ENCODE results near the gene NME3. TPM values are rescaled to one million over a fixed set of nuclear protein-coding genes. Genes with fewer than 3 reads are reported as not detected.

Gene NME3
- 38.5 TPM for polyA plus RNA-seq (2013, experiment 1 of 2)
- 35.4 TPM for polyA plus RNA-seq (2013, experiment 2 of 2)

DNA sequence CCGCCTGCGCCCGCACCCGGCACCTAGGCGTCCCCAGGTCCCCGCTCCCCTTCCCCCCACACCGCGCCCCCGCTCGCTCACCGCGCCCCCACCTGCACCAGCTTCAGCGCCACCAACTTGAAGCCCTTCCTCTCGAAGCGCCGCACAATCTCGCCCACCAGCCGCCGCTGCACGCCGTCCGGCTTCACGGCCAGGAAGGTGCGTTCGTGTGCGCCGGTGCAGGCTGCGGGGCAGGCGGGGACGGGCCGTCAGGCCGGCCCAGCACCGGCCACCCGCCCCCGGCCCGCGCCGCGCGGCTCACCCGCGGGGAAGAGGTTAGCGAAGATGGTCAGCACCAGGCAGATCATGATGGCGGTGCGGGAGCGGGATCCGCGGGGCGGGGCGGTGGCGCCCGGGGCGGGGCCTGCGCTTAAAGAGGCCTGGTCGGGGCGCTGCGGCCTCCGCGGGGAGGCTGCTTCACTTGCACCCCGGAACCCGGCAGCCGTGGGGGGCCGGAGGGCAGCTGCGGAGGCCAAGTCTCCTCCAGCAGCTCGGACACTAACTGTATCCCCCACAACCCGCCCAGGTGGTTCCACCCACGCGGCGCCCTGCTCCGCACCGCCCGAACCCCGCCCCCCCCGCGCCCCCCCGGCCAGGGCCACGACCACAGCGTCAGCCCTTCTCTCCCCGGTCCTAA, at the start of gene NME3:
Gene NME3 (minus strand): TSS at position 356 of the 676 bp plus-strand sequence. CDS start 9 bp downstream, at position 347.
- H3K27ac ChIP-seq (replicated peaks; ENCODE audit: low read length), result peak within 1 kb of the TSS; percentile 26
- peak within 1 kb of the TSS; percentile 24 for H2BK15ac ChIP-seq (ENCODE audit: low read length)
- H3K14ac ChIP-seq (ENCODE audit: low read length), result peak within 1 kb of the TSS; percentile 56
- no peaks in the 10 kb centered on the region for H3K27me3 ChIP-seq (ENCODE audit: control insufficient read depth in 3 of 3, insufficient read depth in 3 of 3, low read depth in 1 of 3, low read length in 3 of 3)
- peak within 1 kb of the TSS; percentile 99 for H3K4me3 ChIP-seq (ENCODE audit: low read length in 2 of 2)
- peak within 1 kb of the TSS; percentile 90 for H2AK5ac ChIP-seq (ENCODE audit: low read depth, low read length)
- WGBS, 2 donors (ENCODE audit: extremely low coverage in 2 of 2, insufficient read length in 2 of 2, insufficient replicate concordance in 1 of 2), result no CpG with 5 or more reads among the region's 79 CpGs
- H3K9ac ChIP-seq (ENCODE audit: low read depth, low read length, poor library complexity), result peak within 1 kb of the TSS; percentile 99
- peak; percentile 48 for DNase-seq (ENCODE audit: low spot score)
- peak within 1 kb of the TSS; percentile 99 for H3K23ac ChIP-seq (ENCODE audit: low read depth, low read length, poor library complexity)
- peak within 1 kb of the TSS; percentile 53 for H3K4ac ChIP-seq (ENCODE audit: low read length)
- H3K18ac ChIP-seq (ENCODE audit: low read length), result peak within 1 kb of the TSS; percentile 93
- H2AFZ ChIP-seq (ENCODE audit: low read length), result peak within 1 kb of the TSS; percentile 100
- no peak within 1 kb of the TSS for H4K8ac ChIP-seq (ENCODE audit: low read depth, low read length)
- no peaks in the 10 kb centered on the region for H3K9me3 ChIP-seq (replicated peaks in 1 of 2; ENCODE audit: control insufficient read depth in 2 of 2, insufficient read depth in 1 of 2, low read depth in 1 of 2, low read length in 2 of 2)
- peak within 1 kb of the TSS; percentile 67 for H2BK120ac ChIP-seq (ENCODE audit: low read depth, low read length)
- peak within 1 kb of the TSS; percentile 87 for H2BK5ac ChIP-seq (ENCODE audit: low read length)
- H4K91ac ChIP-seq (ENCODE audit: low read depth, low read length, poor library complexity), result no peak within 1 kb of the TSS
- peak within 1 kb of the TSS; percentile 98 for H3K4me2 ChIP-seq (ENCODE audit: insufficient read depth, low read length, poor library complexity, severe bottlenecking)
- H2BK12ac ChIP-seq (ENCODE audit: low read length), result peak within 1 kb of the TSS; percentile 84
- H3K79me1 ChIP-seq (ENCODE audit: low read depth, low read length), result peaks cover 28% of the 10 kb centered on the region
- H3K36me3 ChIP-seq (replicated peaks in 1 of 2; ENCODE audit: control insufficient read depth in 2 of 2, insufficient read depth in 2 of 2, low read length in 2 of 2), result peaks cover 23 to 64% of the 10 kb centered on the region in 2 donors
- peaks cover 12% of the 10 kb centered on the region in 2 donors for H3K4me1 ChIP-seq (ENCODE audit: control insufficient read depth in 2 of 2, insufficient read depth in 1 of 2, low read depth in 1 of 2, low read length in 2 of 2)

DNA sequence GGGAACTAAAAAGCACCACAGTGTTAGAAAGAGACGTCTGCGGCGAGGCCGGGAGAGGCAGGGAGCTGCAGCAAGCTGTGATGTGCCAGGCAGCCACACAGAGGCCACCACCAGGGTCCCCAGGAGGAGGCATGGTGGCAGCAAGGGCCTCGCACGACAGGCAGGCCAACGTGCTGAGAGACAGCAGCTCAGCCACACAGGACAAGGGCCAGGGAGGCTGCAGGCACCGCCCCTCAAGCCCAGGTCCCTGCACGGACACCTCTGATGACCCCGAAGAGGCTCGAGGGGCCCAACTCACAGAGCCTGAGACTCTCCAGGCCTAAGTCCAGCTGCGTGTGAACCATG, 49.6 kb upstream of the NME3 start:
- Histone ChIP-seq H3K36me3 (replicated peaks in 1 of 2; ENCODE audit: control insufficient read depth in 2 of 2, insufficient read depth in 2 of 2, low read length in 2 of 2) (peaks cover 17 to 48% of the 10 kb centered on the region in 2 donors), H2AFZ (ENCODE audit: low read length) (no peak overlapping the region), H3K4me3 (ENCODE audit: low read length in 2 of 2) (no peak overlapping the region), H2BK120ac (ENCODE audit: low read depth, low read length) (no peak overlapping the region), H3K23ac (ENCODE audit: low read depth, low read length, poor library complexity) (no peak overlapping the region), H3K9ac (ENCODE audit: low read depth, low read length, poor library complexity) (no peak overlapping the region), H3K27ac (replicated peaks; ENCODE audit: low read length) (no peak overlapping the region), H2BK5ac (ENCODE audit: low read length) (no peak overlapping the region), H4K91ac (ENCODE audit: low read depth, low read length, poor library complexity) (no peak overlapping the region), H3K14ac (ENCODE audit: low read length) (no peak overlapping the region), H3K18ac (ENCODE audit: low read length) (no peak overlapping the region), H3K4me2 (ENCODE audit: insufficient read depth, low read length, poor library complexity, severe bottlenecking) (no peak overlapping the region), H4K8ac (ENCODE audit: low read depth, low read length) (peak overlapping the region; percentile 43), H3K79me1 (ENCODE audit: low read depth, low read length) (peaks cover 19% of the 10 kb centered on the region), H3K4ac (ENCODE audit: low read length) (no peak overlapping the region), H2AK5ac (ENCODE audit: low read depth, low read length) (no peak overlapping the region), H3K9me3 (replicated peaks in 1 of 2; ENCODE audit: control insufficient read depth in 2 of 2, insufficient read depth in 1 of 2, low read depth in 1 of 2, low read length in 2 of 2) (no peaks in the 10 kb centered on the region), H3K27me3 (ENCODE audit: control insufficient read depth in 3 of 3, insufficient read depth in 3 of 3, low read depth in 1 of 3, low read length in 3 of 3) (no peaks in the 10 kb centered on the region), H2BK12ac (ENCODE audit: low read length) (no peak overlapping the region), H2BK15ac (ENCODE audit: low read length) (no peak overlapping the region), H3K4me1 (ENCODE audit: control insufficient read depth in 2 of 2, insufficient read depth in 1 of 2, low read depth in 1 of 2, low read length in 2 of 2) (no peaks in the 10 kb centered on the region)
- WGBS, 2 donors (ENCODE audit: extremely low coverage in 2 of 2, insufficient read length in 2 of 2, insufficient replicate concordance in 1 of 2), result no CpG with 5 or more reads among the region's 12 CpGs
- no peak for DNase-seq (ENCODE audit: low spot score)

DNA sequence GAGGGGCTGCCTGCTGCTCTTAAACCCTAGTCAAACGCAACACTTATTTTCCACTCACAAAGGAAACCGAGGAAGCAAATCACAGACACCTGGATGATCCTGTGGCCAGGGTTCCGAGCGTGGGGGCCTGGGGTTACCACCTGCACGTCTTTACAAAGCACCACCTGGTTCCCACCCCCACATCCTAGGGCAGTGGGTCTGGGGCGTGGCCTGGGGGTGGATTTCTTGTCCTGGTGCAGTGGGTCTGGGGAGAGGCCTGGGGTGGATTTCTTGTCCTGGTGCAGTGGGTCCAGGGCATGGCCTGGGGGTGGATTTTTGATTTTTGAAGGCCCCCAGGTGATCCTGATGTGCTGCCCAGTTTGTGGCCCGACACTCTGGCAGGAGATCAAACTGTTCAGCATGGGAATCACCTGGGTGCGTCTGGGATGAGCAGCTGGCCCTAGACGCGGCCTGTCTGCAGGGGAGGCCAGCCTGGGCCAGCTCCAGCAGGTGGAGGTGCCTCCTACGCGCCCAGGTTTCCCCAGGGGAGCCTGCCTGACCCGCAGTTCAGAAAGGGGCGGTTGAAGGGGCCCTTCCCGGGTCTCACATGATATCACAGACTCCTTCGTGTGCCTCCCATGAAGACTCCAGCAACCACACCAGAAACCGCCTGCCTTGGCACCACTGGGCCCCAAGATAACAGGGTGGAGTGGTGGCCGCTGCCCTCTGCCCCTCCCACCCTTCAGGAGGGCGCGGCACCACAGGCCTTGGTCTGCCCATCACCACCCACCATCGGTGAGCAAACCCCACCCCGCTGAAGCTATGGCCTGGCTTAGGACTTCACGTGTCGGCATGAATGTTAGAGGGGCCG, 49.0 kb upstream of the NME3 start:
- Histone ChIP-seq H2BK120ac (ENCODE audit: low read depth, low read length) (no peak overlapping the region), H2BK5ac (ENCODE audit: low read length) (no peak overlapping the region), H2BK12ac (ENCODE audit: low read length) (no peak overlapping the region), H3K4me1 (ENCODE audit: control insufficient read depth in 2 of 2, insufficient read depth in 1 of 2, low read depth in 1 of 2, low read length in 2 of 2) (no peaks in the 10 kb centered on the region), H3K79me1 (ENCODE audit: low read depth, low read length) (peaks cover 16% of the 10 kb centered on the region), H2AK5ac (ENCODE audit: low read depth, low read length) (no peak overlapping the region), H2BK15ac (ENCODE audit: low read length) (no peak overlapping the region), H3K14ac (ENCODE audit: low read length) (no peak overlapping the region), H2AFZ (ENCODE audit: low read length) (no peak overlapping the region), H3K4me3 (ENCODE audit: low read length in 2 of 2) (no peak overlapping the region), H3K4ac (ENCODE audit: low read length) (no peak overlapping the region), H4K8ac (ENCODE audit: low read depth, low read length) (no peak overlapping the region), H3K23ac (ENCODE audit: low read depth, low read length, poor library complexity) (no peak overlapping the region), H3K27ac (replicated peaks; ENCODE audit: low read length) (no peak overlapping the region), H3K4me2 (ENCODE audit: insufficient read depth, low read length, poor library complexity, severe bottlenecking) (no peak overlapping the region), H3K9ac (ENCODE audit: low read depth, low read length, poor library complexity) (no peak overlapping the region), H3K27me3 (ENCODE audit: control insufficient read depth in 3 of 3, insufficient read depth in 3 of 3, low read depth in 1 of 3, low read length in 3 of 3) (no peaks in the 10 kb centered on the region), H3K9me3 (replicated peaks in 1 of 2; ENCODE audit: control insufficient read depth in 2 of 2, insufficient read depth in 1 of 2, low read depth in 1 of 2, low read length in 2 of 2) (no peaks in the 10 kb centered on the region), H3K36me3 (replicated peaks in 1 of 2; ENCODE audit: control insufficient read depth in 2 of 2, insufficient read depth in 2 of 2, low read length in 2 of 2) (peaks cover 17 to 52% of the 10 kb centered on the region in 2 donors), H4K91ac (ENCODE audit: low read depth, low read length, poor library complexity) (no peak overlapping the region), H3K18ac (ENCODE audit: low read length) (no peak overlapping the region)
- DNase-seq (ENCODE audit: low spot score), result no peak
- WGBS, 2 donors (ENCODE audit: extremely low coverage in 2 of 2, insufficient read length in 2 of 2, insufficient replicate concordance in 1 of 2), result no CpG with 5 or more reads among the region's 25 CpGs

DNA sequence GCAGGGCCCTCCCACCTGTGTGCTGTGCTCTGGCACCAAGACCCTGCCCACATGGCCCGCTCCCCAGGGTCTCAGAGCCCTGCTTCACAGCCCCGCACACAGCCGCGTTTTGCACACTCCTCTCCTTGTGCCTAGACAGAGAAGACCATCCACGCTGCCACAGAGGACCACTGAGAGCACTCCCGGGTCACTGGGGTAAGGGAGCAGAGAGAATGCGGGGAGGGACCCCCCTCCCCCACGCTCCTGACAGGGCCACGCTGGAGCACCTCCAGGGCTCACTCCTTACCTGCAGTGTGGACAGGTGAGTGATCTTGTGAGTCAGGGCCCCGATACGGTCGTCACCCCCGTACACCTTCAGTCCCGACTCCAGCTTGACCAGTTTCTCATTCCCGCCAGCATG, 48.3 kb upstream of the NME3 start:
- Histone ChIP-seq H2BK5ac (ENCODE audit: low read length) (no peak overlapping the region), H3K18ac (ENCODE audit: low read length) (no peak overlapping the region), H4K91ac (ENCODE audit: low read depth, low read length, poor library complexity) (no peak overlapping the region), H3K23ac (ENCODE audit: low read depth, low read length, poor library complexity) (no peak overlapping the region), H3K27ac (replicated peaks; ENCODE audit: low read length) (no peak overlapping the region), H3K9ac (ENCODE audit: low read depth, low read length, poor library complexity) (no peak overlapping the region), H2AK5ac (ENCODE audit: low read depth, low read length) (no peak overlapping the region), H3K4ac (ENCODE audit: low read length) (no peak overlapping the region), H4K8ac (ENCODE audit: low read depth, low read length) (no peak overlapping the region), H3K27me3 (ENCODE audit: control insufficient read depth in 3 of 3, insufficient read depth in 3 of 3, low read depth in 1 of 3, low read length in 3 of 3) (no peaks in the 10 kb centered on the region), H3K4me1 (ENCODE audit: control insufficient read depth in 2 of 2, insufficient read depth in 1 of 2, low read depth in 1 of 2, low read length in 2 of 2) (no peaks in the 10 kb centered on the region), H2BK120ac (ENCODE audit: low read depth, low read length) (no peak overlapping the region), H3K36me3 (replicated peaks in 1 of 2; ENCODE audit: control insufficient read depth in 2 of 2, insufficient read depth in 2 of 2, low read length in 2 of 2) (peaks cover 17 to 57% of the 10 kb centered on the region in 2 donors), H3K4me3 (ENCODE audit: low read length in 2 of 2) (no peak overlapping the region), H2BK12ac (ENCODE audit: low read length) (no peak overlapping the region), H2BK15ac (ENCODE audit: low read length) (no peak overlapping the region), H3K9me3 (replicated peaks in 1 of 2; ENCODE audit: control insufficient read depth in 2 of 2, insufficient read depth in 1 of 2, low read depth in 1 of 2, low read length in 2 of 2) (no peaks in the 10 kb centered on the region), H3K14ac (ENCODE audit: low read length) (no peak overlapping the region), H3K79me1 (ENCODE audit: low read depth, low read length) (peaks cover 16% of the 10 kb centered on the region), H2AFZ (ENCODE audit: low read length) (no peak overlapping the region), H3K4me2 (ENCODE audit: insufficient read depth, low read length, poor library complexity, severe bottlenecking) (no peak overlapping the region)
- DNase-seq (ENCODE audit: low spot score), result no peak
- WGBS, 2 donors (ENCODE audit: extremely low coverage in 2 of 2, insufficient read length in 2 of 2, insufficient replicate concordance in 1 of 2), result no CpG with 5 or more reads among the region's 15 CpGs

Data from neuronal stem cell (in vitro differentiated cells).